GM21423 (cell line): ENCODE results near the gene LDLRAP1.
"Not testable (repeated sequence)": the region's sequence is repeated elsewhere in the genome, so short reads cannot be mapped to it uniquely, and the experiment has no call there.

Experiments used
- ATAC-seq: cut with Tn5 transposase; IDR thresholded peaks from one replicate; pipeline ENCODE4 v1.9.1; 2021; ENCODE audit warnings: mild to moderate bottlenecking, moderate library complexity; ENCODE audit not compliant: unreplicated experiment

LDLRAP1 gene, protein sequence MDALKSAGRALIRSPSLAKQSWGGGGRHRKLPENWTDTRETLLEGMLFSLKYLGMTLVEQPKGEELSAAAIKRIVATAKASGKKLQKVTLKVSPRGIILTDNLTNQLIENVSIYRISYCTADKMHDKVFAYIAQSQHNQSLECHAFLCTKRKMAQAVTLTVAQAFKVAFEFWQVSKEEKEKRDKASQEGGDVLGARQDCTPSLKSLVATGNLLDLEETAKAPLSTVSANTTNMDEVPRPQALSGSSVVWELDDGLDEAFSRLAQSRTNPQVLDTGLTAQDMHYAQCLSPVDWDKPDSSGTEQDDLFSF

DNA sequence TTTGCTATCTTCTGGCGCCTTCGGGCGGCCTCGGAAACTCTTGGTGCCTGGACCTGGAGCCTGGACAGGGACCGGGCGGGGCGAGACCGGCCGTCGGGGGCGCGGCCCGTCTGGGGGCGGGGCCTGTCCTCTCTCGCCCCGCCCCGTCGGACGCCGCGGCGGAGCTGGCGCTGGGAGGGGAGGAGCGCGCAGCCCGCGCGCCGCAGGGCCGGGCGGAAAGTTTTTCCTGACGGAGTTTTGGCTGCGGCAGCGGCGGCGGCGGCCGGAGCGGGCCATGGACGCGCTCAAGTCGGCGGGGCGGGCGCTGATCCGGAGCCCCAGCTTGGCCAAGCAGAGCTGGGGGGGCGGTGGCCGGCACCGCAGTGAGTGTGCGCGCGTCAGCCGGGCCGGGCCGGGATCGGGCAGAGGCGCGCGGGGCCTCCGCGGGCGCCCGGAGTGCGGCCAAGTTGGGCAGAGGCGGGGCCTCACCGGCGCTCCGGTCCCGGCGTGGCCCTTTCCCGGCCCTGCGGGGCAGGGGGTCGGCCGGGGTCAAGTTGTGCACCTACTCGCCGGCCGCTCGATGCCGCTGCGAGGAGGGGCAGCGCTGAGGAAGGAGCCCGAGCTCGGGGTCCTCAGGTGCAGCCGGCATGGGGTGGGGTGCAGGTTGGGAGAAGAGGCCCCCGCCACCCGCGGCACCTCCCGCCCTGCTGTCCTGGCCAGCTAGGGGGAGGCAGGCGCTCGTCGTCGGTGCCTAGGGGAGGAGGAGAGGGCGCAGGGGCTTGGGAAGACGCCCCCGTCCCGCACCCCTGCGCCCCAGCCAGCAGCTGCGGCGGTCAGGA lies at the start of gene LDLRAP1:
LDLRAP1 (plus strand) TSS at position 182 of the 818 bp plus-strand sequence; CDS start at position 275, 93 bp downstream.
- ATAC-seq, result peak; percentile 79

DNA sequence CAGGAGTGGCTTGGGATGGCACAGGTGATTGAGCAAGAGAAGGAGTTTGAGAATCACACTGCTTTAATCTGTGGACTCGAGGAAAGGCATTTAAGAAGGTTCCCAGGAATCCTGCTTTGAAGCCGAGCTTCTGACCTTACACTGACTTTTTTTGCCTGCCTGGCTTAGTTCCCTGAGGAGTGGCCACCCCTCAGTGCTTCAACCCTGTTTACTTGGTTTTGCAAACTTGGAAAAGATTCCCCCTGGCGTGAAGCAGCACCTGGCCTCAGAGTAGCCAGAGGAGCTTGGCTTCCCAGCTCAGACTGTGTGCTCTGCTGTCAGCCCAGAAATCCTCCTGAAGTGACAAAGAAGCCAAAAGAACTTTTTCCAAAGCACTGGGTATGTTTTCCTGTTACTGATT lies 48.5 kb upstream of the LDLRAP1 start:
- no peak for ATAC-seq

DNA sequence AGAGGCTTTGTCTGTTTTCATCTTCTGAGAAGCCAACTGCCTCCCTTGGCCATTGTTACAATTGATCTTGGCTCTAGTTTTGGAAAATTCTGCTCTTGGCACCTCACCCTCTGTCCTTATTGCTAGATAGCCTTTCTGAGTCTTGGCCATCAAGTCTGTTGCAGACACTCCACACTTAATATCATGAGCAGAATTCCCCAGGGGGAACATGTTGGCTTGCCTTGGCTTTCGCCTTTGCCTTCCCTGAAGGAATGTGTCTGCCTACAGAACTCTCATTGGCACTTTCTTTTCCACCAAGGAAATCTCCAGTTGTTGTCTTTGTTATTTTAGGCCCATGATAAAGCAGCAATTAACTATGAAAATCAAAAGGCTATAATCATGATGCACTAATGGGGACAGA lies 42.7 kb upstream of the LDLRAP1 start:
- ATAC-seq, result no peak

DNA sequence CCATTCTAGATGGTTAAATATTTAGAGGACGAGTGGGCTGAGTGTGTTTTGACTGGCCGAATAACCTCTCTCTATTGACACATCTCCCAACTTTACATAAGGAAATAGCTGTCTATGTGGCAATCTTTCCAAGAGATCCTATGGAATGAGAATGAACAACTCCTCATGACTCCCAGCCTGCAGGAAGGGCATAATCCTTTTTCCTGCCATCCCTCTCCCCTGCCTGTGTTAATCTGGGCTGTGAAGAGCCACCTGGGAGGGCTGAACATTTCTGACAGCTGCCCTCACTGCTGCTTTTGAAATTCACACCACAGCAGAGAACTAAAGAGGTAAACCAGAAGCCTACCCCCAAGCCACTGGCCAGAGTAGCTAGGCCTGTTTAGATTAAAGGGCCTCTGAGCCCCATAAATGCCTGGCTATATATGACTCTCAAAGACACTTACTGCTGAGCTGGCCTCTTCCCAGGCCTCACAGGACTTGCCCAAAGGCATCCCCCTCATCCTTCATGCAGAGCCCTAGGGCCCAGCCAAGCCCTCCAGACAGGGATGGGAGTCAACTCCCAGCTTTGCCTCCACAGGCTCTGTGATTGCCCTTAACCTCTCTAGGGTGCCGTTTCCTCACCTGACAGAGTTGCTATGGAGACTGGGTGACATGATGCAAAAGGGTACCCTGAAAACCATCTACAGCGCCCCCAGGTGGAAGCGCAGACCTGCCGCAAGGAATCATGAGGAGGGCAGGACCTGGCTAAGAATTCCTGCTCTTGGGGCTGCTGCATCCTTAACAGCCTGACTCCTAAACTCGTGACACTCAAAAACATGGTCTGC lies 42.0 kb upstream of the LDLRAP1 start:
- no peak for ATAC-seq

DNA sequence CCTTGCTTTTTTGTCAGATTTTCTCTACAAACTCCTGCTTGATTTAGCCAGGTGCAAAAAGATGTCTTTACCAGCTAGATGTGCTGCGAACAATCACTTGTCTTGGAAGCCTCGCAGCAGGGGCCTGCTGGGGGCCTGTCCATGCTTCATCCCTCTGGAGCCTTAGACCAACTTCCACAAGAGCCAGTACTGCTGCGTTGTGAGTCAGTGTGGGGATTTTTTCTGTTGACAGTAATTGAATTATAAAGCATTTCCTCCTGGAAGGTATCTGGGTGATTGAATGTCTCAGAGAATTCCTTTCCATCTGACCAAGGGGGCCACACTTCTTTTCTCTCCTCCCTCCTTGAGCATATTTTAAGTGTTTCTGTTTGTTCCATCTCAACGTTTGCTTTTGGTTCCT lies 40.4 kb upstream of the LDLRAP1 start:
- ATAC-seq, result no peak

DNA sequence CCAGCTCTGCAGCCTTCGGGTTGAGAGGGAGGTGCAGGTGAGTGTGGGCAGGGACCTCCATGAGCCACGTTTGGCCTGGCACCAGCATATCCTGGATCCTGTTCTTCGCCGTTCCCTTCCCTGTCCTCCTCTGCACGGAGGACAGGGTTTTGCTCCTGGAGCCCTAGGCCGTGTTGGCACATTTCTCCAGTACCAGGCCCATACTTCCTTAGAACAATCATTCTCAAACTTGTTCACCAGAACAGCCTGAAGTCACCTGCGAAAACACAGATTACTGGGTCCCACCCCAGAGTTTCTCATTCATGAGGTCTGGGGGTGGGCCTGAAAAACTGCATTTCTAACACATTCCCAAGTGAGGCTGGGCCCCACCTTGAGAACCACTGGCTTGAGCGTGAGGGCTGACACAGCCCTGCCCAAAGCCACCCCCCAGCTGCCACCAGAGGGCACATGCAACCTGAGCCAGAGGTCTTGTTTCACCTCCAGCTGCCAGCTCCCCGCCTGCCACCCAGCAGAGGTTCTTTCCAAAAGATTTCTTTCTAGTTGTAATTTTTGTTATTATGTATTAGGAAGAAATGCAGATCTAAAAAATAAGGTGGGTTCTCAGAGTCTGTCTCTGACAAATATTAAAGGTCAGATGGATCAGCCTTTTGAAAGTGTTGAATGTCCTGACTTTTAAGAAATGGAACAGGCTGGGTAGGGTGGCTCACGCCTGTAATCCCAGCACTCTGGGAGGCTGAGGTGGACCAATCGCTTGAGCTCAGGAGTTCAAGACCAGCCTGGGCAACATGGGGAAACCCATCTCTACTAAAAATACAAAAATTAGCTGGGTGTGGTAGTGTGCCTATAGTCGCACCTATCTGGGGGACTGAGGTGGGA lies 39.6 kb upstream of the LDLRAP1 start:
- ATAC-seq, result no peak

DNA sequence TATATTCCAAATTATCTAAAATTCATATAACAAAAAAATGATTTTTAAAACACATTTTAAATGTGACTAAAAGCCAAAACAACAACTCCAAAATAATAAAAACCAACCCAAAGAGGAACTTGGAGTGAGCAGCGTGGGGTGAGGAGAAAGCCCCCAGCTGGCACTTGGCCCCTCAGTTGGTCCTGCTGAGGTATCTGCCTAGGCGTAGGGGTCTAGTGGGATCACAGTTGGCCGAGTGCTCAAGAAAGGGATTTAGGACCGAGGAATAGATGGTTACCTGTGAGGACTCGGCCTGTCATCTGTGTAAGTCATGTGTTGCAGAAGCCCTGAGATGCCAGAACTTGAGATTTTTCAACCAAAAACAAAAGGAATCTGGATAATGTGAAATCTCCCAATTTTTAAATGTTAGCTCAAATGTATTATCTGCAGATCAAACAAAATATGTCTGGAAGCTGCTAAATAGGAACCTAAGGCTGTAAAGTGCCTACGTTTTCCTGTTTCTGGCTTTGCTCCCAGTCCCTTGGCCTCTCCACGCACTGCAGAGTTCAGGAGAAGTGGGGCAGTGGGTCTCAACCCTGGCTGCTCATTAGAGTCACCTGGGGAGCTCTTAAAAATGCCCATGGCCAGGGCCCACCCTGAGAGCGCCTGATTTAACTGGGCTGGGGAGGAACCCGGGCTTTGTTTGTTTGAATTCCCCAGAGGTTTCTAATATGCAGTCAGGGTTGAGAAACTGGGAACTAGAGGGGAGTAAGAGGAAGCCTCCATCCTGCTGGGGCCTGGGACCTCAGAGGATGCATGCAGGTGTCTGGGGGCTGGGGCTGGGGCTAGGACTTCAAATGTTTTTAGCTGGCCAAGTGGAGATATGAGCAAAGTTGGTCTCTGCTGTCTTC lies 38.5 kb upstream of the LDLRAP1 start:
- no peak for ATAC-seq

DNA sequence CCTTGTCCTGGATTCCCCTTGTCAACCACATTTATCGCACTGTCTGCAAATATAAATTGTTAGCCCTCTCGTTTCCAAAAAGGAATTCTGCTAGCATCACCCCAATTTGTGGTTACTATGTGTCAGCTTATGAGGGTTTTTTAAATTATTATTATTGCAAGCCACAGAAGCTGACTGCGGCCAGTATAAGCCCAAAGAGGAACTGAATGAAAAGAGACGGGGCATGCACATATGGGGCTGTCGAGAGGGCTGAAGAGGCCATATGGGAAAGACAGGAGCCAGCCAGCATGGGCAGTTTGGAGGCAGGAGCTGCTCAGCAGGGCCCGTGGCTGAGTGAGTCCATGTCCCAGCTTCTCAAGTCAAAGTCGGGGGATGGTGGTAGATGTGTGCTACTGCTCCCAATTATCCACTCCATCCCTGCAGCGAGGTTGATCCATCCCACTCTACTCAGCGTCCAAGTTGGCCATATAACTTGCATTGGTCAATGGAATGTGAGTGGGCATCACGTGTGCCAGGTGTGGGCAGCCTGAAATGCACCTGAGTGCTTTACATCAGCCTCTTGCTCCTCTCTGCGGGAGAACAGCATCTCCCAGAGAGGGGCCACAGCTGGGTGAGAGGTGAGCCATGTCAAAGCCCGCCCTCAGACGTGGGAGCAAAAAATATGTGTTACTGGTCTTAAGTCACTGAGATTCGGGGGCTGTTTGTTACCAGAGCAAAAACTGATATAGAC lies 37.6 kb upstream of the LDLRAP1 start:
- ATAC-seq, result no peak

DNA sequence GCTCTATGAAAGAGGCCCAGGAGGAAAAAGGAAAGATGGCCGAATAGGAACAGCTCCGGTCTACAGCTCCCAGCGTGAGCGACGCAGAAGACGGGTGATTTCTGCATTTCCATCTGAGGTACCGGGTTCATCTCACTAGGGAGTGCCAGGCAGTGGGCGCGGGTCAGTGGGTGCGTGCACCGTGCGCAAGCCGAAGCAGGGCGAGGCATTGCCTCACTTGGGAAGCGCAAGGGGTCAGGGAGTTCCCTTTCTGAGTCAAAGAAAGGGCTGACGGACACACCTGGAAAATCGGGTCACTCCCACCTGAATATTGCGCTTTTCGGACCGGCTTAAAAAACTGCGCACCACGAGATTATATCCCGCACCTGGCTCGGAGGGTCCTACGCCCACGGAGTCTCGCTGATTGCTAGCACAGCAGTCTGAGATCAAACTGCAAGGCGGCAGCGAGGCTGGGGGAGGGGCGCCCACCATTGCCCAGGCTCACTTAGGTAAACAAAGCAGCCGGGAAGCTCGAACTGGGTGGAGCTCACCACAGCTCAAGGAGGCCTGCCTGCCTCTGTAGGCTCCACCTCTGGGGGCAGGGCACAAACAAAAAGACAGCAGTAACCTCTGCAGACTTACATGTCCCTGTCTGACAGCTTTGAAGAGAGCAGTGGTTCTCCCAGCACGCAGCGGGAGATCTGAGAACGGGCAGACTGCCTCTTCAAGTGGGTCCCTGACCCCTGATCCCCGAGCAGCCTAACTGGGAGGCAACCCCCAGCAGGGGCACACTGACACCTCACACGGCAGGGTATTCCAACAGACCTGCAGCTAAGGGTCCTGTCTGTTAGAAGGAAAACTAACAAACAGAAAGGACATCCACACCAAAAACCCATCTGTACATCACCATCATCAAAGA lies 36.6 kb upstream of the LDLRAP1 start:
- ATAC-seq, result not testable (repeated sequence)

DNA sequence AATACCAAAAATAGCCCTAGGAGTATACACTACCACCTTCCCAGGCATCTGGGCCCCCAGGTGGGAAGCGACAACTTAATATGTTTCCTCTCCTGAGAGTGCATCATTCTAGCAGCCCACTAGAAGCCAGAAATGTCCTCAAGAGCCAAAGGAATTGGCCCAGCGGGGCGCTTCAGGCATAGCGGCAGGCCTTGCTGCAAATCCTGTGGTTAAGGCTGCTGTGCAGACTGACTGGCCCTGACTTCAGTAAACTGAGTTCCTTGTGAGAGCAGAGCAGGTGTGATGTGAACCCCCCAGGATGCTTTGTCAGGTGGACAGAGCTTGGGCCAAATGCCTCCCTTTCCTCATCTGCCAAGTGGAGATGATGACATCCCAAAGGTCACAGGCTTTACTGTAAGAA lies 29.7 kb upstream of the LDLRAP1 start:
- ATAC-seq, result no peak

DNA sequence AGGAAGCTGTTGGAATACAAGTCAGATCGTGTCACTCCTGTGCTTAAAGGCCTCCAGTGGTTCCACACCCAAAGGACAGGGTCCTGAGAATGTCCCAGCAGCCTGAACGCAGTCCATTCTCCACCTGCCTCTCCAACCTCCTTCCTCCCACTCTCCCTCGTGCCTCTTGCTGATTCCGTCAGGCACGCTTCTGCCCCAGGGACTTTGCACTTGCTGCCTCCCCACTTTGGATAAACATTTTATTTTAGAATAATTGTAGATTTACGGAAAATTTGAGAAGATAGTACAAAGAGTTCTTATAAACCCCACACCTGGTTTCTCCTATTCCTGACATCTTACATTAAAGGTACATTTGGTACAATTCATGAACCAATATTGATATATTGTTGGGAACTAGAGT lies 28.4 kb upstream of the LDLRAP1 start:
- no peak for ATAC-seq

DNA sequence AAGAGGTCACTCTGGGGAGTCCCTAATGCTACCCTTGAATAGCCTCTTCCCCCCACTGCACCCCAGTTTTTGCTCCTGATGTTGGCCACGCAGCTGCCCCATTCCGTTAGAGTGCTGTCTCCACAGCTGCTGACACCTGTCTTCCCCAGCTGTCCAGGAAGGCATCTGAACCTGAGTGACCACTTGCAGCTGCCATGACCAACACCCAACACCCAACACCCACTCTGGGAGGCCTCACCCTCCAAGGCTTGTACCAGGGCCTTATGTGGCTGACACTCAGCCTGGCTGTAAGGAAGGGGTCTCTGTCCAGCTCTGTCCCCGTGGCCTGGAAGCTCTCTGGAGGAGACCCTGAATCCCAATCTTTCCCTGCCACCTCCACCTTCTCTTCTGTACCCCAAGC lies 26.7 kb upstream of the LDLRAP1 start:
- ATAC-seq, result no peak

DNA sequence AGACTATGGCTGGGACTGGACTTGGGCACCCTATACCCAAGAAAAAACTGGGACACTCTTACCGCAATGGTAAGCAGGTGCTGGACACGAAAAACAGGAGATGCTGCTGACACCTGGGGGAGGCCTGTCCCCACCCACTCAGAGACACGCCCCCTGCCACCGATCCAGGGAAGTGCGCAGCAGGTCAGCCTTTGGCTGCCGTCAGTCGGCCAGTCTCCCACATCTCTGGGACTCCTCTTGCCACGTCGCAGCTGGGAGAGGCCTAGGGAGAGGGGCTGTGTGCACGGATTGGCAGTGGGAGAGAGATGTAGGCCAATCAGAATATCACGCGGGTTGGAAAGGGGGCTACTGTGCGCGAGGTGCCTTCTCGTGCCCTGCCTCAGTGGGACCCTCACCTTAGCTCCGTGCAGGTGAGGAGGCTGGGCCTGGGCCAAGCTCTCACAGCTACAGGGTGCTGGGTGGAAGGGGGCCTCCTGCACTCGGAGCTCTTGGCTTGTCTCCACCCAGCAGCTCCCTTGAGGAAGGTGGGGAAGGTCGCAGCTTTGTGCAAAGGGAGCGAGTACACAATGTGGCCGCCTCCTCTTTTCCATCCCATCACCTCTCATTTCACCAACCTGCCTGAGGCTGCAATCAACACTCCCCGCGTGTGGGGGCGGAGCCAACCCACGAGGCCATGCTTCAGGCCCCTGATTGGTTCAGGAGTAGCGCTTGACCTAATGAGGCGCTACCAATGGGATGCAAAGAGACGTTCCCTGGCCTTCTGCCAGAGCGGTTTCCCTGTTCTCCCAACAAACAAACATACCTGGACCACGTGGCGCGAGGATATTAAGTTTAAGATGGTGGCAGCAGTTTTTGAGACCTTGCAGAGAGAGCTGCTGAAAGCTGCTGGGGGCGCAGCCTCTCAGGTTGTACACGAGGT lies 25.7 kb upstream of the LDLRAP1 start:
- ATAC-seq, result no peak

DNA sequence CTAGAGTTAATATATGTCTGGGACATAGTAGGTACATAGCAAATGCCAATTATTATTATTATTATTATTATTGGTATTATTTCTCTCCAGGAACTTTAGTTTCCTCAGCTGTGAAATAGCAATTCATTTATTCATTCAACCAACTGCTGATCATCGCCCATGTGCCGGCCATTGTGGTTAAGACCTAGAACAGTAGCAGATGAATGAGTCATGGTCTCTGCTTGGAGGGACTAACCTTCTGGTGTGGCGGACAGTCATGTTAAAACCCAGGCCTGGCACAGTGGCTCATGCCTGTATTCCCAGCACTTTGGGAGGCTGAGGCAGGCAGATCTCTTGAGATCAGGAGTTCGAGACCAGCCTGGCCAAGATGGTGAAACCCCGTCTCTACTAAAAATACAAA lies 23.8 kb upstream of the LDLRAP1 start:
- ATAC-seq, result no peak

DNA sequence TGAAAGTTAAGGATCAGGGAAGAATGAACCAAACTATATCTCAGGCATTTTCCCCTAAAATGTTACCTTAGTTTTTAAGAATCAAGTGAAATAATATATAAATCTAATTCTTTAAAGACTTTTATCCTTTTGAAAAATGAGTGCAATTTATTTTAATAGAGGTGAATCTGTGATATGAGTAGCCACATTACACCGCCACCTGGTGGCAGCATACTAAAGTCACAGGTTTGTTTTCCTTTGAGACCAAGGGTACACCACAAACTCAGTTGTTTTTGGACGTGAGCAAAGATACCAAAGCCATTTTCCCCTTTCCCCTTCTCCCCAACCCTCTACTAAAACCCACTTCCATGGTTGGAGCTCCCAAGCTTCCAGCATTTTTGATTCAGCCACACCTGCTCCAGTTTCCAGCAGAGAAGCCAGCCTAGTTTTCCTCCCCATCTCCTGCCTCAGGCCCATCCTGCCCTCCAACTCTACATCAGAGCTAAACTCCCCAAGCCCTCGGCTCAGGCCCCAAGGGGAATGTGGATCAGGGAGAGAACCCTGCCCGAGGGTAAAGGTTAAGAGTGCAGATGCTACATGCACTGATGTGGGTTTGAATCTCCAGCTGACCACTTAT lies 22.9 kb upstream of the LDLRAP1 start:
- no peak for ATAC-seq

DNA sequence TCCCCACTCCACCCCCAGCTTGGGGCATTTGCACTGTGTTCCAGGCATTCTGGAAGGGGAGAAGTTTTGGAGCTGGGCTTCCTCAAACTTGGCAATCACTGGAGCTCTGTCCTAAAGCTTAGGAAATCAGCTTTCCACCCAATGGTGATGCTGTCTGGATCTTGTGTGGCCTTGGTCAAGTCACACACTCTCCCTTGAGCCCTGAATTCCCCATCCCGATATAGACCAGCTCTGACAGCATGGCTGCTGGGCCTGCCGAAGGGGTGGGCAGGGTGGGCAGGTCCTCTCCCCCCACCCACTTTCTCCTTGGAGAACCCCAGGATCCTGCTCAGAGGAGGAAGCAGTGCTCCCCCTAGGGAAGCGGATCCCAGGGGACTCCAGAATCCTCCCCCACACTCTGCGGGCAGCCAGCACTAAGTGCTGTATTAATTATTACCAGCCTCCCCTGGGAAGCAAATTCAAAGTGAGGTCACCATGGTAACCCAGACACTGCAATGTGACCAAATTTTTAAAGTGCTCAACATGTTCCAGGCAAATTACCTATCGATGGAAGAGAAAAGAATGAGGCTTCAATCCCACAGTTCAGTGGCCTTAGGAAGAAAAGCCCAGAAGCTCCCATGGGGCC lies 21.3 kb upstream of the LDLRAP1 start:
- no peak for ATAC-seq
